GM18502 (cell line): ENCODE data around the gene CWF19L1.
A peak's percentile ranks its signal among the peaks of the same experiment; 100 is the strongest.

Source experiments
- ATAC-seq: cut with Tn5 transposase; IDR thresholded peaks from one replicate; pipeline ENCODE4 v1.9.1; 2021; ENCODE audit warnings: mild to moderate bottlenecking; ENCODE audit not compliant: unreplicated experiment, poor library complexity

The CWF19L1 gene

DNA sequence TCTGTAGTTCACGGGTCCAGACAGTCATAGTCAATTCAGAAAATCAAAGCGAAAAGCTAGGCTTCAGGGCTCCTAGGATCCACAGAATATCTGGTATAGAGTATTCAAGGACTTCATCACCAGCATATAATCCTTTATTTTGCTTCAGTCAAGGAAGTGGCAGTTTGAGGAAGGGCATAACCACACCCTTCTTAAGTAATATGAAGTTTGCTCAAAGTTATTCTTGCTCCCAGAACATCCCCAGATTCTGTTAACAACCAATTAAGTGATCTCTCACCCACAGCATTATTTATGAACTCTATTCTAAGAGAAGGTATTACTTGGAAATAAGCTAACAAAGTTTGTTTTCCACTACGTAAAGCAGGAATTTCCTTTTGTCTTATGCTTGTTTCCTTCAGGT is 13.2 kb downstream of the CWF19L1 start:
- no peak for ATAC-seq

GRCh38 chr10:100253041-100253440 is 14.4 kb downstream of the CWF19L1 start:
- ATAC-seq, result no peak

DNA sequence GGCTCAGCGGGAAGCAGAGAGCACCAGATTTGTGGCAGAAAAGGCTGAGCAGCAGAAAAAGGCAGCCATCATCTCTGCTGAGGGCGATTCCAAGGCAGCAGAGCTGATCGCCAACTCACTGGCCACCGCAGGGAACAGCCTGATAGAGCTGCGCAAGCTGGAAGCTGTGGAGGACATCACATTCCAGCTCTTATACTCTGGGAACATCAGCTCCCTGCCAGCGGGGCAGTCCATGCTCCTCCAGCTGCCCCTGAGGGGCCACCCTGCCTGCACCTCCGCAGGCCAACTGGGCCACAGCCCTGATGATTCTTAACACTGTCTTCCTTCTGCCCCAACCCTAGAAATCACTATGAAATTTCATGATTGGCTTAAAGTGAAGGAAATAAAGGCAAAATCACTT is 18.6 kb downstream of the CWF19L1 start:
- ATAC-seq, result no peak

- ATAC-seq, result no peak
These were observed 21.8 kb downstream of the CWF19L1 start for GRCh38 chr10:100245484-100246220.

DNA sequence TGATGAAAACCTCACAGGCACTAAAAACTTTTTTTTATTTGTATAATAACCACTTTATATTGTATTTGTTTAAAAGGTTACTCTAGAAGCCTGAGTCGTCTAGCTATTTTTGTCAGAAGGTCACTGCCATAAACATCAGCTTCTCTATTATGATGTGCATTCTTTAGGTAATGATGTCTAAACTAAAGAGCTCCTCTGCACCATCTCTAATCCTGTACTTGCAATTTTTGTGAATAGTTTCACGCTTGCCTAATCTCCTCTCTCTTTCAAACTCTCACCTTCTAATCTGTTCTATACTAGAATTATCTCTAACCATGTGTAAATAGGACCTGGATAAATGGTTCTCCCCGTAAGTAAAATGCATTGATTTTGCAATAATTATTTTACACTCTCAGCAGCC is 27.6 kb downstream of the CWF19L1 start:
- no peak for ATAC-seq

DNA sequence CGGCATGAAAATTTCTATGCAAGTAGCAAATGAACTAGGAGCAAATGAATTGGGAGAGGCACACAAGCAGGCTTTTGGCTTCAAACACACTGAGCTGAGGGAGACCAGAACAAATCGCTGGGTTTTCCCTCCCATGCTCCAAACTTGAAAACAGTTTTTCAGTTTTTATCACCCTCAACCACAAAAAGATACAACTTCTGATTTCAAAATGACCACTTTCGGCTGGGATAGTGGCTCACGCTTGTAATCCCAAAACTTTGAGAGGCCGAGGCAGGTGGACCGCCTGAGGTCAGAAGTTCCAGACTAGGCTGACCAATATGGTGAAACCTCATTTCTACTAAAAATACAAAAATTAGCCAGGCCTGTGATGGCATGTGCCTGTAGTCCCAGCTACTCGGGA is 29.0 kb downstream of the CWF19L1 start:
- no peak for ATAC-seq

- ATAC-seq, result no peak
These were observed 35.3 kb downstream of the CWF19L1 start for GRCh38 chr10:100232101-100232500.

- ATAC-seq, result no peak
These were observed 37.5 kb downstream of the CWF19L1 start for GRCh38 chr10:100229819-100230422.

DNA sequence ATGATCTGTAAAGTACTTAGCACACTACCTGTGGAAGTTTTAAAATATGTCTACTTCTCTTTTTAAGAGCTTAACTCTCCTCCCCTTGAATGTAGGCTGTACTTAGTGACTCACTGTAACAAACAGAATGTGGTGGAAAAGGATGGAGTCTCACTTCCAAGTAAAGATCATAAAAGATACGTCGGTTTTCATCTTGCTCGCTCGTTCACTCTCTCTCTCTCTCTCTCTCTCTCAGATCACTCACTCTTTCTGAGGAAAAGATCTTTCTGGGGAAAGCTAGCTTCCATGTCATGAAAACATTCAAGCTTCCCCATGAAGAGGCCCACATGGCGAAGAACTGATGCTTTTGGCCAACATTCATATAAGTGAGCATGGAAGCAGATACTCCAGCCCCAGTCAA is 43.6 kb downstream of the CWF19L1 start:
- ATAC-seq, result no peak

GRCh38 chr10:100222529-100222928 is 44.9 kb downstream of the CWF19L1 start:
- ATAC-seq, result no peak

- no peak for ATAC-seq
These were observed 51.4 kb downstream of the CWF19L1 start for GRCh38 chr10:100216006-100216405.

GRCh38 chr10:100209303-100209702 is 58.1 kb downstream of the CWF19L1 start:
- no peak for ATAC-seq

DNA sequence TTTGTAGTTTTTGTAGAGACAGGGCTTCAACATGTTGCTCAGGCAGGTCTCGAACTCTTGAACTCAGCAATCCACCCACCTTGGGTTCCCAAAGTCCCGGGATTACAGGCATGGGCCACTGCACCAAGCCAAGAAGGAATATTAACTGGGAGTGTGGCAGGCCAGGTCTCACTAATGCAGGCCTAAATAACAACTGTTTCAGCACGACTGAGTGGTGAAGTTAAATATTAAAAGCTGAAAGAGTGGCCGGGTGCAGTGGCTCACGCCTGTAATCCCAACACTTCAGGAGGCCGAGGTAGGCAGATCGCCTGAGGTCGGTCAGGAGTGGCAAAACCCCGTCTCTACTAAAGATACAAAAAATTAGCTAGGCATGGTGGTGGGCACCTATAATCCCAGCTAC is 59.2 kb downstream of the CWF19L1 start:
- ATAC-seq, result no peak

DNA sequence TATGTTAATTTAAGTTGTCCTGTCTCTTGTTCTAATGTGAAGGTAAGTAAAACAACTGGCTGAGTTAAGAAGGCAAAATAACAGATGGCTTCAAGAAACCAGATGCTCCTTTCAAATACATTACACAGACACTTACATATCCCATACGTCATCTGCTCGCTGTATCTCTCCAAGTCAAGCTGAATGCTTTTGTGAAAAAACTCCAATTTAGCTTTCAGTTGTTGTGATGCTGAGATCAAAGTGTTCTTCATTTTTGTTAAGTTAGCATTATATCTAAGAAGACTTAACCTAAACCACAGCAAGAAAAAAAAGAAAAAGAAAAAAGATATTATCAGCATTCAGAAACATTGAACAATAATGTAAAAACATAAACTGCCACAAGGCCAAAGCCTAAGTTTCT is 63.1 kb downstream of the CWF19L1 start:
- no peak for ATAC-seq

DNA sequence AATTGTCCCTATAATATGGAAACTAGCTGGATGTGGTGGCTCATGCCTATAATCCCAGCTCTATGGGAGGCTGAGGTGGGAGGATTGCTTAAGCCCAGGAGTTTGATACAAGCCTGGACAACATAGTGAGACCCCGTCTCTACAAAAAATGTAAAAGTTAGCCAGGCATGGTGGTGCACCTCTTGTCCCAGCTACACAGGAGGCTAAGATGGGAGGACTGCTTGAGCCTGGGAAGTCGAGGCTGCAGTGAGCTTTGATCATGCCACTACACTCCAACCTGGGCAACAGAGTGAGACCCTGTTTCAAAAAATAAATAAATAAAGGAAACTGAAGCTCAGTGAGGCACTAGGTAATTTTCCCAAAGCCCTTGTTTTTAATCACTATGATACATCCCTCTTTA is 65.9 kb downstream of the CWF19L1 start:
- no peak for ATAC-seq

- ATAC-seq, result no peak
These were observed 72.7 kb downstream of the CWF19L1 start for GRCh38 chr10:100194711-100195110.

- no peak for ATAC-seq
These were observed 75.1 kb downstream of the CWF19L1 start for GRCh38 chr10:100192350-100192749.

DNA sequence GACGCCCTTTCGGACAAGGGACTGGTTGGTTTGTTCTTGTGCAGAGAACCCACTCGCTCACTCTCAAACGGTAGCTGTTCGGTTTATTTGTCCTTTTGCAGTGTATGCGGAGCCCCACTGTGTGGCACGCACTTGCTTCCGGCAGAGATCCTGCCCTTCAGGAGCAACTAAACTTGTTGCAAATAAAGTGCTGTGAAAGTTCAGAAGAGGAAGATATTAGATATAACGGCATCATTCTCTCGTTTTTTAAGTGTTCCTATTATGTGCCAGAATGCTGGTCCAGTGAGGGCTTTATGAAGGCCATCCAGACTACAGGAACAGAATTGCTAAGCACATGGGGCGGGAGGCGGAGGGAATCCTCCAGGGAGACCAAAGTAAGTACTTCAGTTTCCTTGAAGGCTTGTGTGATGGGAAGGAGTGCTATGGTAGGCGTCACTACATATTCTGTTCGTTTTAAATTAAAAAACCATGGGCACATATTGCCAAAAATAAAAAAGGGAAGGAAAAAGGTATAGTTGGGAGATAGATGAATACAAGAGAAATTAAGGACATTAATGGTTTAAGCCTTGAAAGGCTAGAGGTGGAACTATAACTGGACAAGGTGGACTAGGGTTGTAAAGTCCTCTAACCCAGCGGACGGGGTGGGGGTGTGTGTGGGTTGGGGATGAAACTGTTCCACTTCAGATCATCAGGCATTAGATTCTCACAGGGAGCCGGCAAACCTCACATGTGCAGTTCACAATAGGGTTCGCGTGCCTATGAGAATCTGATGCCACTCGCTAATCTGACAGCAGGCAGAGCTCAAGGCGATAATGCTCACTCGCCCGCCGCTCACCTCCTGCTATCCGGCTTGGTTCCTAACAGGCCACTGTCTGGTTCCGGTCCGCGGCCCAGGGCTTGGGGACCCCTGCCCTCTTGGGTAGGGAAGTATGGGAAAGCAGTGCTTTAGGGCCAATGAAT is 80.9 kb downstream of the CWF19L1 start:
- peak; percentile 61 for ATAC-seq

DNA sequence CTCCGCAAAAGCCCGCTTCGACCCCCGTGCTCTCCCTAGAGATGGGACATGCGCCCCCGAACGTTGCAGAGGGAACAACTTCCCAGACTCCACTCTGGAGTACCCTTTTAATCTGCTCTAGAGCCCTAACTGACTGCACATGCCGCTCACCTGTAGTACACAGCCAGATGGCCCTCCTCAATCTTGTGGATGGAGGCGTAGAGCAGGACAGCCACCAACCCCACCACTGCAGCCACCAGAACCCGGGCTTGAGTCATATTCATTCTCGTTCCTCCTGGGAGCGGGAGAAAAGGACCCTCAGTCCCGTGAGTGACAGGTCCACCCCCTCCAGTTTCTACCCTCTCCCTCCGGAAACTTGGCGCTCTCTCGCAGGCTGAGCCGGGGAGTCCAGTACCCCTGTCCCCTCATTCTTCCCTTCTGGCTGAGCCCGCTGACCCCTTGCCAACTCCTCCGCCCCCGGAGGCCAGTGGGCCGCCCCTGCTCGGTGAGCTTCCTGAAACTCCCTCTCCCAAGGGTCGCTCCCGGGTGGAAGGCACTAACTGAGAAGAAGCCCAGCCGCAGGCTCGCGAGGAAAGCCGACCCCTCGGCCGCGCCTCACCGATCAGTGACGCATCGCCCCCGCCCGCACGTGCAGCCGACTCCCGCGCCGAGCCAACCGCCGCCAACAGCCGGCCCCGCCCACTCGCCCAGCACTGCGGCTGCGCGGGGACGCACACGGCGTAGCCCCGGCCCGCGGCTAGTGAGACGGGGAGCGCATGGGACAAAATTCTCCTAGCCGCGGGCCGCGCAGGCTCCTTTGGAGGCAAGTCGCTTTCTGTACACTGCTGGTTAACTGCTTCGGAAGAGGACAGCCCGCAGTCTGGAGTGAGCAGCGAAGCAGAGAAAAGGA is 81.8 kb downstream of the CWF19L1 start, which contains the start of gene ERLIN1:
TSS of gene ERLIN1 (minus strand) at position 666 of the 889 bp plus-strand sequence. CDS start at position 263, 403 bp downstream.
- peak; percentile 85 for ATAC-seq

DNA sequence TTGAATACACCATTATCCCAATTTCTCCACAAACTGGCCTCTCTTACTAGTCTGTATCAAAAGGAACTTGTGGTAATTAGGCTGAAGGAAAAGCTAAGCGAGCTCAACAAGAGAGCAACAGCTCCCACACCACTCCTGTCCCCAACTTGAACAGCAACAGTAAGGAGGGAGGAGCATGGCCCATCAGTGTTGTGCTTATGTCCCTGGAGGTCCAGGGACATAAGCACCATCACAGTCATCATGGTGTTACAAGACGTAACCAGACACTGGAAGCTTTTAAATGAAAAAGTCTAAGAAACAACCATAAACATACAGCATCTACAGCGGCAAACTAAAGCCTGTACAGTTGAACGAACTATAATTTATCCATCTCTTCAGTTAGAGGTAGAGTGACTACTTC is 82.6 kb downstream of the CWF19L1 start:
- ATAC-seq, result no peak
